ENCODE measurements around the gene SH3TC1.

GRCh38 chr4:8201321-8201781 lies 2.3 kb downstream of the SH3TC1 start:
- TF ChIP-seq CTCF (IDR thresholded peaks at IDR 0.05; ENCODE audit: insufficient read depth, low read depth, low read length): no peak
- no peak for TF ChIP-seq EZH2 (IDR thresholded peaks at IDR 0.05; ENCODE audit: insufficient read depth, low read length)
